KOPT-K1 (cell line): Measurements from ENCODE around the gene APOB.

Experiments
- H3K27ac ChIP-seq: fragments of 200-600 bp; sonication (generic); 2 replicates; pipeline ENCODE4 v1.5.1; 2016; ENCODE audit warnings: antibody characterized with exemption, mild to moderate bottlenecking, low read depth, low read length; ENCODE audit not compliant: poor library complexity, severe bottlenecking
- H3K36me3 ChIP-seq: fragments of 200-600 bp; sonication (generic); 2 replicates; pipeline ENCODE4 v1.5.1; 2017; ENCODE audit warnings: antibody characterized with exemption, mild to moderate bottlenecking, low read length, moderate library complexity; ENCODE audit not compliant: insufficient read depth
- H3K9me3 ChIP-seq: fragments of 200-600 bp; sonication (generic); 2 replicates; pipeline ENCODE4 v1.5.1; 2017; ENCODE audit warnings: antibody characterized with exemption, low read length, mild to moderate bottlenecking; ENCODE audit not compliant: insufficient read depth, poor library complexity, severe bottlenecking

The APOB gene

GRCh38 chr2:20998972-20999905, 44.6 kb downstream of the APOB start:
- Histone ChIP-seq H3K27ac (no peak overlapping the region), H3K9me3 (no peaks in the 10 kb centered on the region), H3K36me3 (no peaks in the 10 kb centered on the region)

DNA sequence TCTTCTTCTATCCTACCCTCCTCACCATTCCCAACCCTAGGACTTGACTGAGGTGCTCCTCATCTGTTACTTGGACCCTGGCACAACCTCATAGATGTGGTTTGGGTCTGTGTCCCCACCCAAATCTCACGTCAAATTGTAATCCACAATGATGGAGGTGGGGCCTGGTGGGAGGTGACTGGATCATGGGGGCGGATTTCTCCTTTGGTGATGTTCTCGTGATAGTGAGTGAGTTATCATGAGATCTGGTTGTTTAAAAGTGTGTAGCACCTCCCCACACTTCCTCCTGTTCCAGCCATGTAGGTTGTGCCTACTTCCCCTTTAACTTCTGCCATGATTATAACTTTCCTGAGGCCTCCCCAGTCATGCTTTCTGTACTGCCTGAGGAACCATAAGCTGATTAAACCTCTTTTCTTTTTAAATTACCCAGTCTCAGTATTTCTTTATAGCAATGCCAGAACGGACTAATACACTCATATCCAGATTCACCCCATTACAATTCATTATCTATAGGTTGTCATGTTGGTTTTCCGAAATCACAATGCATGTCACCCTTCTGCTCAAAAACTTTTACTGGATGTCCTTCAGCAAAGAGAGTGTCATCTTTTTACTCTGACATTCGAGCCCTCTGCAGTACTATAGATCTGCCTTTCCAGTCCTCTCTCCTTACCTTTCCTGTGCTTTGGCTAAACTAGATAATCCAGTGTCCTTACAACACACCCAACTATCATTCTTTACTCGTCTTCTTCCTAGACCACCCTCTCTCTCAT, 45.7 kb downstream of the APOB start:
- Histone ChIP-seq H3K27ac (no peak overlapping the region), H3K9me3 (no peaks in the 10 kb centered on the region), H3K36me3 (no peaks in the 10 kb centered on the region)

DNA sequence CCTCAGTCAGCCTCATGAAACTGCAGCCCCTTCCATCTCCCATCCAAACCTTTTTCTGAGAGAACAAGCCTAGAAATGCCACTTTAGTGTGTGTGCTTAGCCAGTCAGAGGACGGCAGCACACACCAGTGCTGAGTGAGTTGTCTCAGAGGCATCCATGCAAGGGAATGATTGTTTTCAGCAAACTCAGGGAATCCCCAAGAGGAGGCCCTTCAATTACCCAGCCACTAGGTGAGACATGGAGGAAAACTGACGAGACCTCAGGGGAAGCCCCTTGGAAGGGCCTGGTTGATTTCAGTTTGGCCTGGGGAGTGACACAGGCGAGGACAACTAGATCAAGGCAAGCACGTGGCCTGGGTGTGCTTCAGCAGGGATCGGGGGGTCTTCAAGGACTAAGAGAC, 49.7 kb downstream of the APOB start:
- Histone ChIP-seq H3K36me3 (no peaks in the 10 kb centered on the region), H3K27ac (no peak overlapping the region), H3K9me3 (no peaks in the 10 kb centered on the region)

DNA sequence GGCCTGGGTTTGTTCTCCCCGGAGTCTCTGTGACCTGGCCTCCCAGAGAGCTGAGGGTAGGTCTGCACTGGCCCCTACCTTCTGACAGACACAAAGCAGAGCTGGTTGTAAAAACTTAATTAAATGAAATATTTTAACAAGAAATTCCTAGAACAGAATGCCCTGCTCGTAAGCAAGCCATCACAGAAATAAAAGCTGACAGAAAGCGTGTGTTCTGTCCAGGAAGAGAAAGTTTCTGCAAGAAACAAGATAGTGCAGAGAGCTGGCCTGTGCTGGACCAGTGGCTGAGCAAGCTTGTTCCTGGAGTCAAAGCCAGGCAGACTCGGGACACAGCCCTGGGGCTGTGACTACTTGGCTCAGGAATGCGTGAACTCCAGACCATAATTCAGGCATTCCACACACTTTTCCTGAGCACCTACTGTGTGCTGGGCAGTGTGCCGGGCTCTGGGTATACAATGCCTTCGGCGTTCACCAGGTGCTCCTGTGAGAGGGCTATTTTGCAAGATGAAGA, 51.6 kb downstream of the APOB start:
- Histone ChIP-seq H3K36me3 (no peaks in the 10 kb centered on the region), H3K27ac (no peak overlapping the region)

DNA sequence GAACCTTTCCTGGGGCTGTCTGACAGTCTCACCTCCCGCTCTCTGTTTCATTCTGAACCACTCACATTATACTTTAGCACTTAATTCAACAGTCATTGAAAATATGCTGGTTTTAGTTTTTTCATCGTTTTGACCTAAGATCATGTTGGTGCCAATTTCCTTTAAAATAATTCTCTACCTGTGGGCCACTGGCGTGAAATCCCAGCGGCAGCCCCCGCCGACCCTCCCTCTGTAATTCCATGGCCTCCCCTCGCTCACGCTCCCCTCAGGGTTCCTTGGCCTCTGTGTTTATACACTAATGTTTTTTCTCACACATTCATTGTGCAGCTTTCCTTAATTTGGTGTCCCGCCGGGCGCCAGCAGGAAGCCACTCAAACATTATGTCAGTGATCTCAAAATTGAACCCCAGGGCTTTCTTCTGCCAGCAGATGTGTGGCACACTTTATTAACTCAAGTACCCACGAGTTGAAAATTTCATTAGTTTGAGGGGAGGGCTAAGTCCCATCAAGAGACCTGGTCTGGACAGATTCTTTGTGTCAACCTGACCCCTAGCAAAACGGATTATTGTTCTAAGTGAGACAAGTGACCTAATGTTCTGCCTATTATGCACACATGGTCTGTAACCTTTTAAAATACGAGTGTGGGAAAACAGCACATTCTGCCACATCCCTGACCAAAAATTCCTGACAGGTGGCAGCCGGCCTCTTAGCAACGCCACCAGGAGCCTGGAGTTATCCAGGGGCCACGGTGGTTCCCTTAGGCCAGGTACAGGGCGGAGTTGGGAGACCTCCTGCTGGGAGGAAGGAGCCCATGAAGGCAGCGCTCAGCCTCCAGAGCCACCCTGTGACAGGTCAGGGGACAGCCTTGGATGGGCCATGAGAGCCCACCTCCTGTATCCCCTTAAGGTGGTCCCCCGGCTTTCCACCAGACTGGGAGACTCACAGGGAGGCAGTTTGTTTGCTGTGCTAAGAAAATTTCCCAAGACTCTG, 53.1 kb downstream of the APOB start:
- no peaks in the 10 kb centered on the region for H3K36me3 ChIP-seq
- H3K27ac ChIP-seq: no peak overlapping the region
- H3K9me3 ChIP-seq: no peaks in the 10 kb centered on the region

More for the DNA sequence above, 51.6 kb downstream of the APOB start:
- H3K9me3 ChIP-seq: no peaks in the 10 kb centered on the region

- no peaks in the 10 kb centered on the region for H3K36me3 ChIP-seq
- no peak overlapping the region for H3K27ac ChIP-seq
- H3K9me3 ChIP-seq: no peaks in the 10 kb centered on the region
These were observed 54.5 kb downstream of the APOB start for GRCh38 chr2:20989404-20989803.

GRCh38 chr2:20988905-20989304, 55.0 kb downstream of the APOB start:
- no peaks in the 10 kb centered on the region for H3K9me3 ChIP-seq
- no peak overlapping the region for H3K27ac ChIP-seq
- no peaks in the 10 kb centered on the region for H3K36me3 ChIP-seq

DNA sequence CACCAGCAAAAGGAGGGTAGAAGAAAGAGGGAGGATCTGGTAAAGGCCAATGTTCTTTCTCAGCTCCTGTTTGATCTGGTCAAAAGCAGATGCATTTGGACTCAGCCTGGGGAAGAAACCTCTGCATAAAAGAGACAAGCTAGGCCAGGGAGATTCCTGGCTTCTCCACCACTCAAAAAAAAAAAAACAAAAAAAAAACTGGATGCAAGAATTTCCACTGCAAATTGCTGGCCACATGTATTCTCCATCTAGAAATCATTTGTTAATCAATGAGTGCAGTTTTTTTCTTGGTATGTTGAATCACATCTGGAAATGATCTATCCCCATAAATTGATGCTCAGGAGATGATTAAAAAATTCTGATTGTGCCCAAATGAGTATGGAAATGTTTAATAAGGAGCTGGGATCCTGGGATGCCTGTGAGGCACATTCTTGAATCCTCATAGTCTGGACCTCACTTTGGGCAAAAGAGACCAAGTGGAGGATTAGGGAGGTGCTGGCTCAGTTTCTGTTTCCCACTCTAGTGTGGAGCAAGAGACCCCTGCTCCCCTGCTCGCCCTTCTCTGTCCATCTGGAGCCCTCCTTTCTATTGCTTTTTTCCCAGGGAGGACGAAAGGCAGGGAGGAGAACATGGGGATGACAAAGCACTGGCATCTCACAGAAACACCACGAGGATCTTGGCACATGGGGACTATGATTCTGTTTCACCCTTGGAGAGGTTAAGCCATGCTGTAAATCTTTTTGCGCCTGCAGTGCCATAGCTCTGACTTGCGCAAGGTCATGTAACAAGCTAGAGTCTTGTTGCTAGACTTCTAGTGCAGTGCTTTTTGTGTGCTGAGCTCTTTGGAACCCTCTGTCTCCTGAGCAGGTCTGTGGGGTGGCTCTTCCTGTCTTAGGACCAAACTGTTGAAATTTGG, 57.6 kb downstream of the APOB start:
- no peaks in the 10 kb centered on the region for H3K9me3 ChIP-seq
- H3K36me3 ChIP-seq: no peaks in the 10 kb centered on the region
- H3K27ac ChIP-seq: no peak overlapping the region

GRCh38 chr2:20985062-20985461, 58.8 kb downstream of the APOB start:
- Histone ChIP-seq H3K9me3 (no peaks in the 10 kb centered on the region), H3K36me3 (no peaks in the 10 kb centered on the region), H3K27ac (no peak overlapping the region)

GRCh38 chr2:20984408-20984807, 59.5 kb downstream of the APOB start:
- Histone ChIP-seq H3K27ac (no peak overlapping the region), H3K9me3 (no peaks in the 10 kb centered on the region), H3K36me3 (no peaks in the 10 kb centered on the region)

DNA sequence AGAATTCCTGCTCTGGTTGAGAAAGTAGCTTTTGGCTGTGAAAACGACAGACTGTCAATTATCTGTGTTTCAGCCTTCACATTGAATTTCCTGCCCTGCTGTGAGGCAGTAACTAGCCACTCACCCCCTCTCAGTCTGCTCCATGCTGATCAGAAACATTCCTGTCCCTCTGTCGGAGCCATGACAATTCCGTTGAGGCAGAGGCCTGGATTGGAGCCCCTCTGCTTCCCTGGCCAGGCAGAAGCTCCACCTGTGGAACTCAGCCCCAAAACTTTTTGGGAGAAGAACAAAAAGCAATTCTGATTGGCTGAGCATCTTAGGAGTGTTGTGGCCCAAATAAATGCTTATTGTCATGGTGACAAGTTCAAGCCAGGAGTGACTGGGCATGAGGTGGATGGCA, 60.0 kb downstream of the APOB start:
- no peaks in the 10 kb centered on the region for H3K36me3 ChIP-seq
- no peak overlapping the region for H3K27ac ChIP-seq
- no peaks in the 10 kb centered on the region for H3K9me3 ChIP-seq

- H3K27ac ChIP-seq: no peak overlapping the region
- no peaks in the 10 kb centered on the region for H3K9me3 ChIP-seq
- no peaks in the 10 kb centered on the region for H3K36me3 ChIP-seq
These were observed 61.0 kb downstream of the APOB start for GRCh38 chr2:20982861-20983260.

DNA sequence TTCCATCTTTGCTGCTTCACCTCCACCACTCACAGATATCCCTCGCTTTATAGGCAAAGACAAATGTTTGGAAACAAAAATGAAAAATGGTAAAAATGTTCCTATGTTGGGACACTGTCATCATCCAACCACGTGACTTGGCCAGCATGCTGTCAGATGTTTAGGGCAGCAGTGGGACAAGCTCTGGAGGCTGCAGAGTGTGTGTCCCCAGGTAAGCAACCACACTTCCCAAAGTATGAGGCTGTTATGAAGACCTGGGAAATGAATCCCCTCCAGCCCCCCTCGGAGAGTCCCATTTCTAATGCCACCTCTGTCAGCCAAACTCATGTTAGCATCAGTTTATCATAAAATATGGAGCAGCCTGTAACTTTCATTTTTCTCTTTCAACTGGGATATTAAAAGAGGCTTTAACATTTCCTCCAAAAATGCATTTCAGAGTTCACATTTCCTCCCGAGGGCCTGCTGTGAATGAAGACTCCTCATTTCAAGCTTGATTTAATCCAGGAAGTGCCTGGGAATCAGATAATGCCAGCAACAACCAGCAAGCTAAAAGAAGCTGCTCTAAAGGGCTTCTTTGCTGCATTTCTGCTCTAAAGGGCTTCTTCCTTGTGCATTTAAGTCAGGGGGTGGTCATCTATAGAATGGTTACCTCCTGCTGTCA, 66.2 kb downstream of the APOB start:
- no peaks in the 10 kb centered on the region for H3K36me3 ChIP-seq
- H3K9me3 ChIP-seq: no peaks in the 10 kb centered on the region
- no peak overlapping the region for H3K27ac ChIP-seq
